HG02610 (cell line): ENCODE data around the gene TPCN2.

Experiments used
- ATAC-seq: cut with Tn5 transposase; IDR thresholded peaks from one replicate; pipeline ENCODE4 v1.9.1; 2021; ENCODE audit warnings: mild to moderate bottlenecking, moderate library complexity; ENCODE audit not compliant: unreplicated experiment

TPCN2 gene

GRCh38 chr11:69108030-69108429 is 59.3 kb downstream of the TPCN2 start:
- no peak for ATAC-seq

GRCh38 chr11:69108559-69108958 is 59.8 kb downstream of the TPCN2 start:
- ATAC-seq = no peak

GRCh38 chr11:69109101-69109500 is 60.4 kb downstream of the TPCN2 start:
- ATAC-seq = no peak

DNA sequence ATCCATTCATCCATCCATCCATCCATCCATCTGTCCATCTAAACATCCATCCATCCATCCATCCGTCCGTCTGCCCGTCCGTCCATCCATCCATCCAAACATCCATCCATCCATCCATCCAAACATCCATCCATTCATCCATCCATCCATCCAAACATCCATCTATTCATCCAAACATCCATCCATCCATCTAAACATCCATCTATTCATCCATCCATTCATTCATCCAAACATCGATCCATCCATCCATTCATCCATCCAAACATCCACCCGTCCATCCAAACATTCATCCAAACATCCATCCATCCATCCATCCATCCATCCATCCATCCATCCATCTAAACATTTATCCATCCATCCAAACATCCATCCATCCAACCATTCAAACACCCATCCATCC is 61.7 kb downstream of the TPCN2 start:
- ATAC-seq = no peak

DNA sequence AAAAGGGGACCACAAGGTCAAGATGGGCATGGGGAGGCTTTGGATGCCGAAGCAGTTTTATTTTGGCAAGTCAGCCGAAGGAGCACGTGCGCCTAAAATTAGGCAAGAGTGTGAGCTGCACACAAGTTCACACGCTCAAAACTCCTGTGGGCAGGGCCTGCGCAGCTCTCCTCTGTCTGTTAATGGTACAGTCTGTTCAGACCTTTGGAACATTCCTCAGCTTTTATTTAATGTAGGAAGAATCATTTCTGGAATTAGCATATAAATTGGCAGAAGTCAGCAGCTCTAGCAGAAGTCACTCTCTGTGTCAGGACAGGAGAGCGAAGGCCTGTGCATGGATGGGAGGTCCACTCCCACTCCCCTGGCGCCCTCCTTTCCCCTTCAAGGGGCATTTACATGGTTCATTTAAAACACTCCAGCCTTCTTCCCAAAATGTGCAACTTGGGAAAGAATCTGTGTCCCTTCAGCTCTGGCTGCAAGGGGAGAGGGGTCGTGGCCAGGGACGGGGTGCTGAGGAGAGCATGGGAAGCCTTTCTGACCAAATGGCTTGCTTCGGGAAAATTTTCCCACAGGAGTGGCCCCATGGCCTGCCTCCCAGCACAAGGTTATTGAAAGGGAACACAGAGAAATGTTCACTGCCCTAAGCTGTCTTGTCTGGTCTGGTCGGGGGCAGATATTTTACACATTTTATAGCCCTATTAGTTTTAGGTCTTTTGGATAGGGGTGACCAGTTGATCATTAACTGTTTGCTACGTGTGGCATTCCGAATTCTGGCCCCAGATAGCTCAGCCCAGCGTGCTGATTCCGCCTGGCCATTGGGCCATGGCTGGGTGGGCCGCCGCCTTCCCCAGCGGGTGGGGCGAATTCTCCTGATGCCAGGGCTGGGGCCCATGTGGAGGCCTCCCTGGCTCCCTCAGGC is 63.2 kb downstream of the TPCN2 start:
- no peak for ATAC-seq

- no peak for ATAC-seq
Measured at GRCh38 chr11:69113226-69113625, 64.5 kb downstream of the TPCN2 start.

GRCh38 chr11:69113646-69114340 is 65.1 kb downstream of the TPCN2 start:
- ATAC-seq = no peak

GRCh38 chr11:69114362-69114761 is 65.6 kb downstream of the TPCN2 start:
- ATAC-seq = no peak

DNA sequence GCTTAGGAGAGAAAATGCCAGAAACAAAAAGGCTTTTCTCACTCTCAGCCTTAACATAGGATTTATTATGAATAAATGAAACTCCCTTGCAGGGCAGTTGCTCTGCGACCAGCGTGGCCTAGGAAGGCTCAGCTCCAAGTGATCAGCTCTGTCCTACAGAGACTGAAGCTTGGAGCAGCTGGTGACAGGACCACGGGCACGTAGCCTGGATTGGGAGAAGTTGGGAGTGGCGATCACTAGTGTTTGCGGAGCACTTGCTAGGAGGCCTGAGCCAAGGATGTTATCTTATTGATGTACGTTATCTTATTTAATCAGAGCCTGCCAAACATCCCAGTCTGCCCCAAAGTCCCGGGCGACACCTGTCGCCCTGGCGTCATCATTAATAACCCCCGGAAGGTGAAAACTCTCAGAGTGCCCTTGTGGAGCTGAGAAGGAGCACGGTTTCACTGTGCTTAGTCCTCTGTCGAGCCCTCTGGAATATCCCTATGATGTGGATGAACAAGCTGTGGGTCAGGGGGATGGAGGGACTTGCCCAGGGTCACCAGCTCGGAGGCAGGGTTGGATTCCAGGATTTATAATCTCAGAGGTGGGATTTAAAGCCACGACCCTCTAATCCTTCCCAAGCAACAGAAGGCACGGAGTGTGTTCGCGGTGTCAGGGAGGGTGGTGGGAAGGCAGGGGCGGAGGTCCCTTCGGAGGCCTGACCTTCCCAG is 66.2 kb downstream of the TPCN2 start:
- ATAC-seq = no peak

DNA sequence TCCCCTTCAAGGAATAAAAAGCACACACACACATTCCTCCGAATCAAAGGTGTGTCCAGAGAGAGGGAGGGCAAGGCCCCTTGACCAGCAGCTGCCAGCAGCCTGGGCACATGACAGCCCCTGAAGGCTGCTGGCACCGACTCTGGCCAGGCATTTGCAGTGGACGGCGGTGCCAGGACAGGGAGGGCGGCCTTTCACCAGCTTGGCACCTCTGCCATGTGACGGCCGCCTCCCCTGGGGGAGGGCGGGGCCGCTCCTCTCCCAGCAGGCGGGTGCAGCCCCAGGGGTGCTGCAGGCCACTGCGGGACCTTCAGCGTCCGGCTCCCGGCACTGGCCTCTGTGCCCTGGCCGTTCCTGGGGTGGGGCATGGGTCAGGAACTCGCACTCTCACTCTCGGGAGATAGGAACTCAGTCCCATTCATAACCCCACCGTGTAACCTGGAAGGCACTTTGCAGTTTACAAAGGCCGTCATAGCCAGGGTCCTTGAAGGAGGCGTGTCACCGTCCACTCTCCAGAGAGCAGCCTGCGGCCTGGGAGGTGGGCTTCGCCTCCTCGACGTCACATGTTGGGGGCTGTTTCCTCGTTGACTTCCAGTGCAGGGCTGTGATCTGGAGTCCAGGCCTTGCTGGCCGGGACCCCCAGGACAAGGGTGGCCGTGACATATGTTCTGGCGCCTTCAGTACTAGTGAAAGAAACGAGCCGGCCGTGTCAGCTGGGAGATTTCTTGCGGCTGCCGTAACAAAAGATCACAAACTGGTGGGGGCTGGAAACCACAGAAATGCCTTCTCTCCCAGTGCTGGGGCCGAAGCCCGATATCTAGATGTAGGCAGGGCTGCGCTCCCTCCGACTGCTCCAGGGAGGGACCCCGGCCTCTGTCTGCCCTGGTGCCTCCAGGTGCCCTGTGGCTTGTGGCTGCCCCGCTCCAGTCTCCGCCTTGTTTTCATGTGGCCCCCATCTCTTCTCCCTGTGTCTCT is 67.1 kb downstream of the TPCN2 start:
- ATAC-seq = no peak

GRCh38 chr11:69116671-69117070 is 67.9 kb downstream of the TPCN2 start:
- ATAC-seq = no peak

DNA sequence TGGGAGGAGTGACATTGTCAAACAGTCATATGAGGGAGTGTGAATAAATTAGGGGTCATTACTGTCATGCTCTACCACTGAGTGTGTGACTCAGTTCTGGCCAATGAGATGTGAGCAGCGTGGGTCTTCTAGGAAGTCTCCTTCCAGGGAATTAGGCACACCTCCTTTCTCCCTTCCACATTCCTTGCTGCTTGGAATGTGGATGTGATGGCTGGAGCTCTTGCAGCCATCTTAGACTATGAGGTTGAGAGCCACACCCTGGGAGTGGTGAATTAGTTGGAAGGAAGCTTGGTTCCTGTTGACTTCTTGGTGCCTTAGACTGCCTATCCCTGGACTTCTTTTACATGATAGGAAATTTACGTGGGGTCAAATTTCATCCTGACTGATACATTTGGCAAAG is 70.5 kb downstream of the TPCN2 start:
- ATAC-seq = no peak

DNA sequence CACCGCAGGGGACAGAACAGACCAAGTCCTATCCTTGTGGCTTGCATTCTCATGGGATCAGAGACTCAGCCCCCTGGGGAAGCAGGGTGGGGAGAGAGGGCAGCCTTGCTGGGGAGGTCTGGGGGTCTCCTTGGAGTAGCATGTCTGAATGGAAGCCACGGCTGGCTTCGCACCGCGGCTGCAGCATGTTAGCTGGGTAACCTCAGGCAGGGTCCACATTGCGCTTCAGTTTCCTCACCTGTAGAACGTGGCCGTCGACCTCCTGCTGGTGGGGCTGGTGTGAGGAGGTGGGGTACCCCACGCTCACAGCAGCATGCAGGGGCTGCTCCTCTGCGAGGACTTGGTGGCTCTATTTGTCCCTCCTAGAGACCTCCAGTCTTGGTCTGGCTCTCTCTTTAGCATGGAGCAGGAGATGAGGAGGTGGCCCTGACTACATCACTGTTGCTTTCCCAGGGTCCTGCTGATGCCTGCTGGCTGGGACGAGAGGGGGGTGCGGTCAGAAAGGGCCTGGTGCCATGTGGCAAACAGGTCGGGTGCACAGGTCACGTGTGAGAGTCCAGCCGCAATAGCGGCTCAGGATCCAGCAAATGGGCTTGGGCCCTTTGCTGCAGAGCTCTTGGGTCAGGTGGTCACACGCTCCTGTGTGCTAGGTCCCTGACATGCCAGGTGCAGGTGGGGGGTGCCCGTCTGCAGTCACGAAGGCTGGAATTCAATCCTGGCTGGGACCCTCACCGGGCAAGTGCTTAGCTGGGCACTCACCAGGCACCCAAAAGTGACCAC is 71.6 kb downstream of the TPCN2 start:
- ATAC-seq = no peak

DNA sequence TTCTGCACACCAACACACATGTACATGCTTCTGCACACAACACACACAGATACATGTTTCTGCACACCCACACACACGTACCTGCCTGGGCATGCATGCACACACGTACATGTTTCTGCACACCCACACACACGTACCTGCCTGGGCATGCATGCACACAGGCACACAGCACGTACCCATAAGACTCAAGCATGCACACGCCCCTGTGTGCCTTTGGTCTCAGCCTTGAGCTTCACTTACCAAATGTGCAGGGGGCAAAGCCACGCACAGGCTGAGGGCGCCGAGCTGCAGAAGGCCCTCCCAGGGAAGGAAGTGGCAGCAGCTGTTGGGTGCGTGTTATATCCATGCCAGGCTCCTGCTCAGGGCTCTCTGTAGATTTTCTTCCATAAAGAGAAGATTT is 72.3 kb downstream of the TPCN2 start:
- no peak for ATAC-seq

DNA sequence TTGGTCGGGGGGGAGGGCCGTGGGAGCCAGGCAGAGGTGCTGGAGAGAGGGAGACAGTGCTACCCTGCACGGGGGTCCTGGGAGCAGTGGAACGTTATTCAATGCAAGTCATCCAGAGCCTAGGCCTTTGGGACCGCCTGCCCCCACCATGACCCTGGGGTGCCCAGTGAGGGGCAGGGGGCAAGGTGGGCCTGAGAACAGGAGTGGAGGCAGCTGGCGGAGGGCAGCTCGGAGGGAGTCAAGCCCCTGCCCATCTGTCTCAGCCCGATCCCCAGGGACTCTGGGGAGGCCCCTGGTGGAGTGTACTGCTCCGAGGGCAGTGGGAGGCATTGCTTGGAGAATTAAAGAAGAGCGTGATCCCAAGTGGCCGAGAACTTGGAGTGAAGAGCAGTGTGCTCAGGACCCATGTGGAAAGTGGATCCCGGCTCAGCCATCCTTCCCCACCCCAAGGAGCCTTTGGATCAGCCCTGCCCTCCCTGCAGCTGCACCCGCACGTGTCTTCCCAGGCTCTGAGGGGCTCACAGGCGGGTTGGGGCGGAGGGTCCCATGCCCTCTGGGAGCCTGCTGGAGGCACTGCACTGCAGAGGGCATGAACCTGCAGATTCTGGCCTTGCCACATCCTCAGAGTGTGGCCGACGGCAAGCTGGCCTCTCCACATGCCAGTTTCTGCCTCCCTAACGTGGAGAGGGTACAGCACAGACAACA is 73.0 kb downstream of the TPCN2 start:
- no peak for ATAC-seq

DNA sequence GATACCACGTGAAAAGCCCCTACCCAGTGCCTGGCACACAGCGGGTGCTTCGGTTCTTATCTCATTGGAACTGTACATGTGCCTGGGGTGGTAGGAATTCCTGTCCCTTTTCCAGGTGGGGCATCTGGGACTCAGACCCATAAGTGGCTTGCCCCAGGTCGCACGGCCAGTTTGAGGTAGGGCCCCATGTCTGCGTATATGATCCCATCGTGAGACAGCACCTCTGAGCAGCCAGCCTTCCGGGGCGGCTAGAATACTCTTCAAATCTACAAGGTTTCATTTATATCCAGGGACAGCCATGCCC is 73.5 kb downstream of the TPCN2 start:
- no peak for ATAC-seq

DNA sequence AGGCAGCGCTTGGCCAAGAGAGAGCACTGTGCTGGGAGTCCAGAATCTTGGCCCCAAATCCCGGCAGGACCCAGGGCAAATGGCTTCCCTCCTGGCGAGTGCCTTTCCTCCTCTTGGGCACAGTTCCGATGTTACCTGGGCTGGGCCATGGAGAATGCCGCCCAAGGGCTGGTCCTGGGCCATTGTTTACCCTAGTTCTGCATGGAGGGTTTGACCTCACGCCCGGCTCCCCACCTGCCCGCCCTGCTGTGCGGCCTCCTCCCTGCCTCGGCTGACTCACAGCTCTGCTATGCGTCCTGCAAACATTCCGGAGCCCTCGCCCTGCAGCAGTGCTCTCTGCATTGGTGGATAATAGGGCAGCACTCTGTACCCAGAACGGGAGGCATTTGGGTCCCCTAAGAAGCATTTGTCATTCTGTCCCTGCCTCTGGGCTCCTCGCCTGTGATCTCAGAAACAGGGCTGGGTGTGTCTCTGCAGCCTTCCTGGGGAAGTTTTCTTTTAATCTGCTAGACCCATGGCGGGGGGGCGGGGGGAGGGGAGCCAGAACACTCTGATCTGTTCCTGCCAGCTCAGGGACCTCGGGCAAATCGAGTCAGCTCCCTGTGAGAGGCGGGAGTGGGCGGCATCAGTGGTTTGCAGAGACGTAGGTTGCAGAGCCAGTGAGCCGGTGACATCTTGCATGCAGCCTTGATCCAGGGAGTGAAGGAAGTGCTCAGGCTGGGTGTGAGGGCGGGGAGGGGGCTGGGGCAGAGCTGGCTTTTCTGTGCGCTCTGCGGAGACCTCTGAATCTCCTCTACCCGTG is 74.1 kb downstream of the TPCN2 start:
- no peak for ATAC-seq
